Stimulated activated naive CD4-positive, alpha-beta T cell (primary cell): ENCODE data around the gene AKR1C4.
"Not testable (repeated sequence)": the region's sequence is repeated elsewhere in the genome, so short reads cannot be mapped to it uniquely, and the experiment has no call there.

Experiments
- DNase-seq, 6 experiments: peaks; one replicate each; lab custom pipeline; 2025; lab: John Stamatoyannopoulos, UW

AKR1C4 gene

DNA sequence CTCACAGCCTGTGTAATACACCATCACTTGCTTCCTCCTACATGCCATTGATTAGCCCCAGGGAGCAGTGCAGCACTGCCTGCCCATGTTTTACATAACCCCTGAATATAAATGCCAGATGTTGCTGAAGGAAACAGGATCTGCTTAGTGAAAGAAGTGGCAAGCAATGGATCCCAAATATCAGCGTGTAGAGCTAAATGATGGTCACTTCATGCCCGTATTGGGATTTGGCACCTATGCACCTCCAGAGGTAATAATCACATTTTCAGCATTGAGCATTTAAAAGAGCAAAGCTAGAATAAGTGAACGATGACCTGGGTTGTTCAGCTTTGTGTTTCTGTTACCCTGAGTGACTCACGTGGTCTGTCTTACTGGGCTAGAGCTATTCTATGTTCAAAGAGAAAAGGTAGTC lies at the start of gene AKR1C4:
TSS of gene AKR1C4 (plus strand) at position 136 of the 412 bp plus-strand sequence. CDS start at position 167, 31 bp downstream.
- DNase-seq, result no peak

DNA sequence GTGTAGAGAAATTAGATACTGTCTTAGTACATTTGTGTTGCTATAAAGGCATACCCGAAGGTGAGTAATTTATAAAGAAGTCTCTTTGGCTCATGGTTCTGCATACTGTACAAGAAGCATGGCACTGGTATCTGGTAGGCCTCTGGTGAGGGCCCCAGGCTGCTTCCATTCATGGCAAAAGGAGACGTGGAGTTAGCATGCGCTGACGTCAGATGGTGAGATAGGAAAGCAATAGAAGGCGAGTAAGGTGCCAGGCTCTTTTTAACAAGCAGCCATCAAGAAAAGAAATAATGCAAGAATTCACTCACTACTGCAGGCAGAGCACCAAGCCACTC lies 49.8 kb upstream of the AKR1C4 start:
- DNase-seq, result no peak

DNA sequence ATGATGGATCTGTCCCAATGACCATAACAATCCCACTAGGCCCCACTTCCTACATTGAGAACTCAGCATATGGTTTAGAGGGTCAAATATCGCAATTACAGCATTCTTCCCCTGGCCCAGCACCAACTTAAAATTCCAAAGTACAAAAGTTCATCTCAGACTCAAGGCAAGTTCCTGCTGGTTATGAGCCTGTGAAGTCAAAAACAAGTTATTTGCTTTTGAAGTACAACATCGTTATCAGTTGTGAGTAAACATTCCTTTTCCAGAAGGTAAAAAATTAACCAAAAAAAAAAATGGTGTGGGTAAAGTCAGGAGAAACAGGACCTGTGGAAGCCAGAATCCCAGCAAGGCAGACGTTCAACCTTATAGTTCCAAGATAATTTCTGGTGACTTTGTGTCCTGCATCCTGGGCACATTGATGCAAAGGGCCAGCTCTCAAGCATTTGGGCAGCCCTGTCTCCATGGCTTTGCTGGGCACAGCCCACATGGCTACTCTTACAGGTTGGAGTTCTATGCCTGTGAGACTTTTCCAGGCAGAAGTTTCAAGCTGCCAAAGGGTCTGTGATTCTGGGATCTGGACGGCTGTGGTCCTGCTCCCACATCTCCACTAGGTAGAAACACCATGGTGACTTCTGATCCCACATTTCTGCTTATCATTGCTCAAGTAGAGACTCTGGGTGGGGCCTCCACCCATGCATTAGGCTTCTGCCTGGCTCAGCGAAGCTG lies 49.2 kb upstream of the AKR1C4 start:
- DNase-seq, result no peak

DNA sequence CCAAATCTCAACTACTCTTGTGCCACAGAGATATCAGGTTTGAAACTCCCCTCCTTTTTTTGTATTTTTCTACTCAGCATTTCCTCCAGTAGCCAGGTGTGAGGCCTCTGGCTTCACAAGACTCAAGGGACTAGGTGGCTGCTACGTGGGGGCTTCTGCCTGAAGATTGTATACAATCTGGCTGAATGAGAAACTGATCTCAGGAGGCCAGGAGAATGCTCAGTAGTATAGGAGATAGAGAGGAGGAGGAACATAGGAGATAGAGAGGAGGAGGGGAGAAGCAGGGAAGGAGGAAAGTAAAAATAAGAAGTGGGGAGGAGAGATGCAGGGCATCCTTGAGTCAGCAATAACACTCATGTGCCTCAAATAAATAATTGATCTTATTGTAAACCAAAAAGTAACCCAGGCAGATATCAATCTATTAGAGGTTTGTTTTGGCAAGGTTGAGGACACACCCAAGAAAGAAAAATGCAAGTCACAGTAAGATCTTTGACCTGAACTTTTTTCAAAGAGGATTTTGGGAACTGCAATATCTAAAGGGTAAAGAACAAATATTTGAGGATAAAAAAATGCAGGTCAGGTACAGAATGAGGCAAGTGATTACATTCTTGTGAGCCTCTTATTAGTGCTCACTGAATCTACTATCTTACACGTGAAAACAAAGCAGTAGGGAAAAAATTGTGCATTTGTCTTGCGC lies 48.5 kb upstream of the AKR1C4 start:
- no peak for DNase-seq

DNA sequence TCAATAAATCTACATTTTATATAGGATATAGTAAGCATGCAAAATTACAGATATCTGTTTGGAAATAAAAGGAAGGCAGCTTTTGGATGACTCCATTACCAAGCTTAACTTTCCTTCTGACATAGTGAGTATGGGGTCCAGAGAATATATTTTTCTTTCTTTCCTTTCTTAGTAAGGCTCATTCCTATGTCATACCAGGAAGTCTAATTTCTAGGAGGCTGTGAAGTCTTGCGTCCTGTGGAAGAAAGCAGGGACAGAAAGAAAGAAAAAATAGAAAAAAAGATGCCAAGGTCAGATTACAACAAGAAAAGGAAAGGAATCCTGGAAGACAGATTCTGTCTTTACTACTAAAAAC lies 48.0 kb upstream of the AKR1C4 start:
- no peak for DNase-seq

DNA sequence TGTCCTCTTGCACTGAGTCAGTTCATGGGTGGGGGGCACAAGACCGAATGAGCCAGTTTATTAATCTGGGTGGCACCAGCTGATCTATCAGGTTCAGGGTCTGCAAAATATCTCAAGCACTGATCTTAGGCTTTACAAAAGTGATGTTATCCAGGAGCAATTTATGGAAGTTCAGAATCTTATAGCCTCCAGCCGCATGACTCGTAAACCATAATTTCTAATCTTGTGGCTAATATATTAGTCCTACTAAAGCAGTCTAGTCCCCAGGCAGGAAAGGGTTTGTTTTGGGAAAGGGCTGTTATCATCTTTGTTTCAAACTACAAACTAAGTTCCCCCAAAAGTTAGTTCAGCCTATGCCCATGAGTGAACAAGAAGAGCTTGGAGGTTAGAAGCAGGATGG lies 45.6 kb upstream of the AKR1C4 start:
- DNase-seq, result no peak

DNA sequence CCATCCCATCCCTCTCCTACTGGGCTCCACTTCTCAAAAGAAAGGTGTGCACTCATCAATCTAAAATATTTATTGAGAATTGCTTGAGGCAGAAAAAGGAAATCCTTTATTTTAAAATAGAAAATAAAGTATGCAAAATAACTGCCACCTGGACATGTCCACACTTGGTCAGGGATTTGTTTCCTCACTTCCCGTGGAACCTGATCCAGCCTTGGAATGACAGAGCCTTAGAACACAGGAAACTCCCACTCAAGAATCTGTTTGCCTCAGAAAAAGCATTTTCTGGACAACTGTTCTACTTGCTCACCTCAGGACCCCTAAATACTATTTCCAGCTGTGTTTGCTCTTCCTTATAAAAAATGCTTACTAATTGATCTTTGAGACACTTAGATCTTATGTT lies 40.7 kb upstream of the AKR1C4 start:
- DNase-seq, result no peak

DNA sequence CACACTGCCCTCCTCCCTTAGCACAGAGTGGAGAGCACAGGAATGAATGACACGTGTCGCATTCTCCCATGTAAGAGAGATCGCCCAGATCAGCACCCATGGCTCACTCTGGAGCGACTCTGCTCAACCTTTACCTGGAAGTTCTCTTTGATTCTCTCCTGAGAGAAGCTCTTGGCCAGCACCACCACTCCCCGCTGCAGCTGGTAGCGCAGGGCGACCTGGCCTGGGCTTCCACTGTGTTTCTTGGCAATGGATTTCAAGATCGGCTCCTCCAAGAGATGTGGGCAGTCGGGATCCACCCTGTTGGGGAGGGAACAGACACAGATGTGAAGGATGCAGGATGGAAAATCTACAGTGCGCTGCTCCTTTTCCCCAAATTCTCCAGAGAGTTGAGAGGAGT lies 39.1 kb upstream of the AKR1C4 start:
- no peak for DNase-seq

DNA sequence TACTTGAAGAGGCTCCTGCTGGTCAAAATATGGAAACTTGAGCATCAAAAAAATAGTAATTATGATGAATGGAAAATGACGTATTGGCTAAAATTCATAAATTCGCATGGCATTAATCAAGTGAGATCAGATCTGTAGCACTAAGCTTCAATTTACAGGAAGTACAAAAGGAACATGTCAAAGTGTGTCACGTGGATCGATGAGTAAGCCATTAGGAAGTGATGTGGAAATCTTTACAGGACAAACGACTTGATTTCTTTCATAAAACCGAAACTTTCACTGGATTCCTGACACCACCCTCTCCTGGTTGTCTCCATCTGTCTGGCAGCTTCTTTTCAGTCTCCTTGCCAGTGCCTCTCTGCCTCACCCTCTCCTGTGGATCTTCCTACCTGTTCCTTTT lies 37.5 kb upstream of the AKR1C4 start:
- DNase-seq, result no peak

DNA sequence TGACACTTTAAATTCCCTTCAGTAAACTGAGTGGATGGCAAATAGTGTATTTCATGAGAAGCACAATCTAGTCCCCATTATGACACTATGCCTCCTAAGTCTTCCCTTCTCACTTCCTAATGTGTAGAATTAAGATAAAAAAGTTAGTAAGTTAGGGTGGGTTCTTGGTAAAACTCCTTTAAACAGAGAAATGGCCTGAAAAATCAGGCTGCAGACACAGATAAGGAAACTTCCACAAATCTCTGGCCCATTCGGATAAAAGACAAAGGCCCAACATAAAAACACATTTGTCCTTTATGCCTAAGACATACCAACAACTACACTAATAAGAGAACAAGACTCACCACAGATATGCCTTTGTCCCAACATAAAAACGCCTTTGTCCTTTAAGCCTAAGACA lies 33.1 kb upstream of the AKR1C4 start:
- DNase-seq, result no peak

DNA sequence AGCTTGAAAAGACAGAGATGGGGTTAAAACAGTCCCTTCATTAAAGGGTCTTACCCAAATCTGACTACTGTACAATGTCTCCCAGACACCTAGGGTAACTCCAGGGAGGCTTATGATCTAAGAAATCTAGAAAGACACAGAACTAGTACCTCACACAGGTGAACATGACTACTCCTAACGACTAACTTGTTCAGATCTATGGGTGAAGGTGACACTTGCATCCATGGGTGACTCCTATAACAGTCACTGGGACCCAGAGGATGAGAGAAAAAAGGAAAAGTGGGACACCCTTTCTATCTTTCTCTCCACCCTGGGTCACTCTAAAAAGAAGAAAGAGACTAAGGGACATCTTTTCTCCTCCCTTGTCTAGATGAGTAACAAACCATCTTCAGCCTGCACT lies 30.9 kb upstream of the AKR1C4 start:
- no peak for DNase-seq

DNA sequence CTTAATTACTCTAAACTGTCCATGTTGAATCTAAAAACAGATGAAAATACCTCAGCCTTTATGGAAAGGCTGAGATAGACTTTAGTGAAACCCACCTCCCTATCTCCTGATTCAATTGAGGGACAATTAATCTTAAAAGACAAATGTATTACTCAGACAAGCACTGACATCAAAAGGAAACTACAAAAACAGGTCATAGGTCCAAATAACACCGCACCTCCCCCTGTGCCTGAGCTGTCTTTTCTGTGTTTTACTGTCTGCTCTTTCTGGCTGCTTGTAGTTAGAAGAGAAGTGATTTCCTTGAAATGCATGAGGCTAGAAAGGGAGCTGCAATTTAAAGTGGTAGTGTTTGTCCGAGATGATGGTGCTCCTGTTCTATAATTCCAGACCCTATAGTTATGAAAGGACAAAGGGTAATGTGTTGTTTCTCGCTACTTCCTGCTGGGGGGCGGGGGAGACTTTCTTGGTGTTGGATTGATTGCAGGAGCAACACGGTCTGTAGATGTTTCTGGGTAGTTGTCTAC lies 27.7 kb upstream of the AKR1C4 start:
- no peak for DNase-seq

DNA sequence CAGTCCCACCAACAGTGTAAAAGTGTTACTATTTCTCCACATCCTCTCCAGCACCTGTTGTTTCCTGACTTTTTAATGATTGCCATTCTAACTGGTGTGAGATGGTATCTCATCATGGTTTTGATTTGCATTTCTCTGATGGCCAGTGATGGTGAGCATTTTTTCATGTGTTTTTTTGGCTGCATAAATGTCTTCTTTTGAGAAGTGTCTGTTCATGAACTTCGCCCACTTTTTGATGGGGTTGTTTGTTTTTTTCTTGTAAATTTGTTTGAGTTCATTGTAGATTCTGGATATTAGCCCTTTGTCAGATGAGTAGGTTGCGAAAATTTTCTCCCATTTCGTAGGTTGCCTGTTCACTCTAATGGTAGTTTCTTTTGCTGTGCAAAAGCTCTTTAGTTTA lies 21.1 kb upstream of the AKR1C4 start:
- not testable (repeated sequence) for DNase-seq

DNA sequence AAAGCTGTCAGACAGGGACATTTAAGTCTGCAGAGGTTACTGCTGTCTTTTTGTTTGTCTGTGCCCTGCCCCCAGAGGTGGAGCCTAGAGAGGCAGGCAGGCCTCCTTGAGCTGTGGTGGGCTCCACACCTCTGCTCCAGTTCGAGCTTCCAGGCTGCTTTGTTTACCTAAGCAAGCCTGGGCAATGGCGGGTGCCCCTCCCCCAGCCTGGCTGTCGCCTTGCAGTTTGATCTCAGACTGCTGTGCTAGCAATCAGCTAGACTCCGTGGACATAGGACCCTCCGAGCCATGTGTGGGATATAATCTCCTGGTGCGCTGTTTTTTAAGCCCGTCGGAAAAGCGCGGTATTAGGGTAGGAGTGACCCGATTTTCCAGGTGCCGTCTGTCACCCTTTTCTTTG lies 16.1 kb upstream of the AKR1C4 start:
- not testable (repeated sequence) for DNase-seq

DNA sequence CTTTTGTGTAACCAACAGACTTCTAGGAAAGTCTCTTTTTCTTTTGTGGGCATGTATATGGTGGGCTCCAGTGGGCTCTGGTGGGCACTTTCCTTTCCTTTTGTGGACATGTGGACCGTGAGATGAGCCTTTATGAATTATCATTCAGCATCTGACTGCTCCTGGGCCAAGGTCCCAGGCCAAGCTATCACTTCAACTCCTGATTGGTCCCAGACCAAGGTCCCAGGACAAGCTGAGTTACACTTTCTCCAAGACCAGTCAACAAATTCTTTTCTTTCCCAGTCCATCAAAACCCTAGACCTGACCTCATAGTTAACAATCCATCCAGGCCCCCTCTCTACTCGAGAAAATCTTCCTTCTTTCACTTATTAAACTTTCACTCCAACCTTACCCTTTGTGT lies 12.7 kb upstream of the AKR1C4 start:
- no peak for DNase-seq

DNA sequence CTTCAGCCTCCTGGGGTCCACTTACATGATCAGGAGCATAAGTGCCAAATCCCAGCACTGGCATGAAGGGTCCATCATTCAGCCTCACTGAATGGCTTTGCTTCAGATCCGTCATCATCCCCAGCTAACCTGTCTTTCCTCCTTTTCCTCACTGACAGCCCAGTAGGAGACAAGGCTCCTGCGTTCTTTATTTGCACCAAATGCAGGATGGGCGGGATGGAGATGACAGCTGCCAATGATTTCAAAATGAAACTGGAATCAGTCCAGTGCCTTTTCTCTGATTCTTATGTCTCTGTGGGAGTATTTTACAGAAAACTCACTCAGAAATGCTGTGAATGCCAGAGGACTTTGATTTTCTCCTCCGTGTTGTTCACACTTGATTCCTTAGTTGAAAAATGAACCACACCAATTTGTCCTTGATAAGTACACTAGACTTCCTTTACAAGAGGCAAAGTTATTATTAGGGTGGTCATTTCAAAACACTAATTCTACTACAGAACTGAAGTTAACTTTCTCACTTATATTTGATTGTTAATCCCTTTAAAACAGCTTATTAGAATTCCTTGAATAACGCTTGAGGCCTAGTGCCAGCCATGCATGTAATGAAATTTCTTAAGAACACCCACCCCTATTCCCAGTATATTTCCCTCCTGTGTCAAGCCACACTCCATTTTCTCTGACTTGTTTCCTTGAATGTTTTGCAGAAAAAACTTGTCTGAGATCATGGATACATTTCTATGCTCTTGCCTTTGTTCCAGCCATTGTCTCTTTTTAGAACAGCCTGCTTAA lies 11.5 kb upstream of the AKR1C4 start, which contains the start of gene AKR1C8:
TSS of gene AKR1C8 (minus strand) at position 164 of the 789 bp plus-strand sequence. CDS start at position 118, 46 bp downstream.
- DNase-seq, result no peak

DNA sequence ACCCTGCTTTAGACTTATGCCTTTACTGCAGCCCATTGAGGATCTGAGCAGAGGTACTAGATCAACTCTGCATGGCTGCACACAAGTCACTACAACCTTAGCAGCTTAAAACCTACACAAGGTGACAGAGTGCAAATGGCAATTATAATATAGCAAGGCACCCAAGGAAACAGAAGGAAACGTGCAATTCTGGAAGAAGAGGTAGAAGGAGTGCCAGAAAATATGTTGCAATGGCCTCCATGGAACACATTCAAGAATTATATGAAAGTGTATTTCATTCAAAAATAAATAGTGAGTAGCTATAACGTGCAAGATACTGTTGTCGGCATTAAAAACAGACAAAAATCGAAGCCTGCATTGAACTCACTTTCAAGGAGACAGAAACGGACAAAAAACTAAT lies 8.8 kb upstream of the AKR1C4 start:
- DNase-seq, result no peak

DNA sequence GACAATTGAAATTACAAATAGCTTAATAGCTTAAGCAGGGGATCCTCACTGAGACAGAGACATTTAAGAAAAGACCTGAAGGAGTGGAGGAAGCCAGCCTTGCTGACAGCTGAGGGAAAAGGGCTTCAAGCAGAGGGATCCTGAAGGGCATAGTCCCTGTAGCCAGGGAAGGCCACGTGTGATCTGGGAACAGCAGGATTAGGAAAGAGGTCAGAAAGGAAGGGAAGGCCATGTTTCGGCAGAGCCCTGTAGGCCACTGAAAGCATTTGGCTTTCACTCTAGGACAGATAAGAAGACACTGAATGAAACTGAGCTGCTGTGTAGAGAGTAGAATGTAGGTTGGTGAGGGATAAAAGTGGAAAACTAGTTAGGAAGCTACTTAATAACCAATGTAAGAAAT lies 8.3 kb upstream of the AKR1C4 start:
- no peak for DNase-seq

DNA sequence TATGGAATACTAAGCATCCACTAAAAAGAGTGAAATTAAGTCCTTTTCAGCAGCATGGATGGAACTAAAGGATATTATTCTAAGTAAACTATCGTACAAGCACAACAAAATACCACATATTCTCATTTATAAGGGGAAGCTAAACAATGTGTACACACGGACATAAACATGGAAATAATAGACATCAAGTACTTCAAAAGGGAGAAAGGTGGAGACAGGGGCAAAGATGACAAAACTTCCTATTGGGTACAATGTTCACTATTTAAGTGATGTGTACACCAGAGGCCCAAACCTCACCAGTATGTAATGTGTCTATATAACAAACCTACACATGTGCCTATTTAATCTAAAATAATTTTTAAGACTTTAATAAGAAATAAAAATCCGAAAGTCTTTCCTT lies 2.2 kb upstream of the AKR1C4 start:
- no peak for DNase-seq

DNA sequence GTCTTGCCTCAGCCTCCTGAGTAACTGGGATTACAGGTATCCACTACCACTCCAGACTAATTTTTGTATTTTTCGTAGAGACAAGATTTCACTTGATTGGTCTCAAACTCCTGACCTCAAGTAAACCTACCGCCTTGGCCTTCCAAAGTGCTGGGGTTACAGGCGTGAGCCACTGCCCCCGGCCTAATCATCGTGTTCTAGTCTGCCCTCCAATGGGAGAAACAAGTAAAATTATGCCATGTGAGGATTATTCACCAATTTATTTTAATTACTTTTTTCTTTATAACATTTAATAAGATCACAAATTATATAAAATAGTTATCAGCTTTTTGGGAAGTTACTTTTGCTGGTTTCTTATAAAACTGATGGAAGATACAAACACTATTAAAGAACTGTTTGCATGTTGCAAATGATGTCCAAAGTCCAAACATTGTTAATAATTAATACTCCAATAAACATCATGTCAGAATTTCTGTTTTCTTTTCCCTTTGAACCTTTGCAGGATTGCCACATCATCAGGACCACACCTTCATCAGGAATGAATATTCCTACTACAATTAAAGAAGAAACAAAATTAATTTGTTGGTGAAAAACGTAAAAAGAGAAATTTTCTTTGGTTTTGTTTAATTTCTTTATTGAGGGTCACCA lies 786 bp upstream of the AKR1C4 start:
- no peak for DNase-seq

DNA sequence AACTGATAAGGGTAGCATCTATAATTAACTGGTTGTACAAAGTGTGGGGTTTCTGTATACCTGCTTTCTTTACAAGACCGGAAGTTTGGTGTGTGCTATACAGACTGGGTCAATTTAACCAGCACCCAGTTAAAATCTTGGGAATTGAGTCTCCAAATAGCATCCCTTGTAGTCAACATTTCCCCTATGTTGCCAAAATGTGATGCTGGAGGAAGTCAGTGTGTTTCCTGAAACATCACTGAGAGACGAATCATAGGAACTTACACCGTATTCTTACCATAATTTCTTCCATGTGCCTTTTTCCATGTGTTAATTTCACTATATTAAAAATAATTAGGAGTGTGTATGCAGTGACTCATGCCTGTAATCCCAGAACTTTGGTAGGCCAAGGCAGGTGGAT lies 1.7 kb downstream of the AKR1C4 start:
- DNase-seq, result no peak

DNA sequence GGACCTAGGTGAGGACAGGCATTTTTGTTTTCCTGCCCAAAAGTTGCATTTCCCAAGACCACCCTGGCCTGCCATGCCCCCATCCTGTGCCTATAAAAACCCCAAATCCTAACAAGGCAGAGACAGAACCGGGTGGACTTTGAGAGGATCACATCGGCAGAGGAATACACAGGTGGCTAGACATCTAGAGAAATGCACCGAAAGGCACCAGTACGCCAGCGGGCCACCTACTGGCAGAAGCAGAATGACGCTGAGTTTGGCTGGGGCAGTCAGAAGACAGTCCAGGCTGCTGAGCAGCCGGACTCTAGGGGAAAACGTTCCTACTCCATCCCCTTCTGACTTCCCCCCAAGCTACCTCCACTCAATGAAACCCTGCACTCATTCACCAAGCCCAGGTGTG lies 2.8 kb downstream of the AKR1C4 start:
- DNase-seq, result no peak
